Measurements from ENCODE around the gene SLC8B1. TPM values are rescaled to one million over a fixed set of nuclear protein-coding genes. Genes with fewer than 3 reads are reported as not detected.

Gene SLC8B1
- total RNA-seq, 1 experiment from 2014 or later = 8.2 TPM

GRCh38 chr12:113329791-113330417 lies 5.0 kb downstream of the SLC8B1 start:
- H3K4me3 ChIP-seq (ENCODE audit: low read depth, low read length, poor library complexity, severe bottlenecking) = no peak overlapping the region
- no peak overlapping the region for H3K27ac ChIP-seq (ENCODE audit: low read depth, low read length, poor library complexity, severe bottlenecking)
- H3K36me3 ChIP-seq (ENCODE audit: insufficient read depth, low read length, poor library complexity, severe bottlenecking) = no peaks in the 10 kb centered on the region
- DNase-seq (ENCODE audit: low spot score) = no peak
- ChIA-PET CTCF (no interaction called here), POLR2A (ENCODE audit: low non-redundant PET) (no interaction called here)
- H3K9me3 ChIP-seq (ENCODE audit: low read depth, low read length, poor library complexity, severe bottlenecking) = no peaks in the 10 kb centered on the region
- intact Hi-C loops (cut with micrococcal nuclease; ENCODE audit: unreplicated experiment) = loop anchor here (10.0 kb wide), 1 partner anchor 135 kb away; no protein-coding TSS in a partner anchor
- TF ChIP-seq, protein P1, sequence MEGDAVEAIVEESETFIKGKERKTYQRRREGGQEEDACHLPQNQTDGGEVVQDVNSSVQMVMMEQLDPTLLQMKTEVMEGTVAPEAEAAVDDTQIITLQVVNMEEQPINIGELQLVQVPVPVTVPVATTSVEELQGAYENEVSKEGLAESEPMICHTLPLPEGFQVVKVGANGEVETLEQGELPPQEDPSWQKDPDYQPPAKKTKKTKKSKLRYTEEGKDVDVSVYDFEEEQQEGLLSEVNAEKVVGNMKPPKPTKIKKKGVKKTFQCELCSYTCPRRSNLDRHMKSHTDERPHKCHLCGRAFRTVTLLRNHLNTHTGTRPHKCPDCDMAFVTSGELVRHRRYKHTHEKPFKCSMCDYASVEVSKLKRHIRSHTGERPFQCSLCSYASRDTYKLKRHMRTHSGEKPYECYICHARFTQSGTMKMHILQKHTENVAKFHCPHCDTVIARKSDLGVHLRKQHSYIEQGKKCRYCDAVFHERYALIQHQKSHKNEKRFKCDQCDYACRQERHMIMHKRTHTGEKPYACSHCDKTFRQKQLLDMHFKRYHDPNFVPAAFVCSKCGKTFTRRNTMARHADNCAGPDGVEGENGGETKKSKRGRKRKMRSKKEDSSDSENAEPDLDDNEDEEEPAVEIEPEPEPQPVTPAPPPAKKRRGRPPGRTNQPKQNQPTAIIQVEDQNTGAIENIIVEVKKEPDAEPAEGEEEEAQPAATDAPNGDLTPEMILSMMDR (conservative IDR thresholded peaks at IDR 0.05; ENCODE audit: low read depth, low read length) = no peak
- peaks cover 4% of the 10 kb centered on the region for H3K4me1 ChIP-seq (ENCODE audit: insufficient read depth, low read length, poor library complexity, severe bottlenecking)
- BruUV-seq (replicated peaks) = no TSS peak
- no peaks in the 10 kb centered on the region for H3K27me3 ChIP-seq (replicated peaks; ENCODE audit: insufficient read depth, low read depth, low read length, poor library complexity)

GRCh38 chr12:113329022-113329790 lies 5.7 kb downstream of the SLC8B1 start:
- H3K4me1 ChIP-seq (ENCODE audit: insufficient read depth, low read length, poor library complexity, severe bottlenecking) = no peaks in the 10 kb centered on the region
- H3K4me3 ChIP-seq (ENCODE audit: low read depth, low read length, poor library complexity, severe bottlenecking) = no peak overlapping the region
- H3K9me3 ChIP-seq (ENCODE audit: low read depth, low read length, poor library complexity, severe bottlenecking) = no peaks in the 10 kb centered on the region
- BruUV-seq (replicated peaks) = no TSS peak
- no peaks in the 10 kb centered on the region for H3K36me3 ChIP-seq (ENCODE audit: insufficient read depth, low read length, poor library complexity, severe bottlenecking)
- no peak for DNase-seq (ENCODE audit: low spot score)
- intact Hi-C loops (cut with micrococcal nuclease; ENCODE audit: unreplicated experiment) = loop anchor here (10.0 kb wide), 1 partner anchor 134 kb away; no protein-coding TSS in a partner anchor
- TF ChIP-seq EZH2 (IDR thresholded peaks at IDR 0.05; ENCODE audit: borderline replicate concordance, low read depth, low read length, poor library complexity, severe bottlenecking) = no peak
- TF ChIP-seq, protein P1 (conservative IDR thresholded peaks at IDR 0.05; ENCODE audit: low read depth, low read length) = no peak
- no peak overlapping the region for H3K27ac ChIP-seq (ENCODE audit: low read depth, low read length, poor library complexity, severe bottlenecking)
- ChIA-PET CTCF (no interaction called here), POLR2A (ENCODE audit: low non-redundant PET) (no interaction called here)
- H3K27me3 ChIP-seq (replicated peaks; ENCODE audit: insufficient read depth, low read depth, low read length, poor library complexity) = no peaks in the 10 kb centered on the region

- no peaks in the 10 kb centered on the region for H3K36me3 ChIP-seq (ENCODE audit: insufficient read depth, low read length, poor library complexity, severe bottlenecking)
- H3K9me3 ChIP-seq (ENCODE audit: low read depth, low read length, poor library complexity, severe bottlenecking) = no peaks in the 10 kb centered on the region
- intact Hi-C loops (cut with micrococcal nuclease; ENCODE audit: unreplicated experiment) = loop anchor here (10.0 kb wide), 1 partner anchor 134 kb away; no protein-coding TSS in a partner anchor
- CTCF ChIA-PET = no interaction called here
- BruUV-seq (replicated peaks) = no TSS peak
- POLR2A ChIA-PET (ENCODE audit: low non-redundant PET) = no interaction called here
- no peaks in the 10 kb centered on the region for H3K27me3 ChIP-seq (replicated peaks; ENCODE audit: insufficient read depth, low read depth, low read length, poor library complexity)
- H3K27ac ChIP-seq (ENCODE audit: low read depth, low read length, poor library complexity, severe bottlenecking) = no peak overlapping the region
- H3K4me1 ChIP-seq (ENCODE audit: insufficient read depth, low read length, poor library complexity, severe bottlenecking) = no peaks in the 10 kb centered on the region
- no peak overlapping the region for H3K4me3 ChIP-seq (ENCODE audit: low read depth, low read length, poor library complexity, severe bottlenecking)
- TF ChIP-seq, protein P1 (conservative IDR thresholded peaks at IDR 0.05; ENCODE audit: low read depth, low read length) = no peak
- TF ChIP-seq EZH2 (IDR thresholded peaks at IDR 0.05; ENCODE audit: borderline replicate concordance, low read depth, low read length, poor library complexity, severe bottlenecking) = no peak
- DNase-seq (ENCODE audit: low spot score) = no peak
Observed at GRCh38 chr12:113328368-113328889, 6.5 kb downstream of the SLC8B1 start.
